Naive thymus-derived CD8-positive, alpha-beta T cell (primary cell): Measurements from ENCODE around the gene BTG4. TPM values are rescaled to one million over a fixed set of nuclear protein-coding genes. Genes with fewer than 3 reads are reported as not detected.

Source experiments
- ATAC-seq, 2 donors: fragments of 150-1000 bp; cut with Tn5 transposase in 1 of 2; sonication (Bioruptor Pico), chemical (Tn5 transposase) in 1 of 2; 1 replicate in 1 of 2; 2 replicates in 1 of 2; pipeline ENCODE4 v1.10.0; 2021; ENCODE audit warnings: mild to moderate bottlenecking in 2 of 2, moderate library complexity in 2 of 2
- POLR2A ChIA-PET: fragments of 350-600 bp; sonication (Branson Sonifier 250); formaldehyde crosslinking; loops from one replicate; lab custom pipeline; 2021; ENCODE audit warnings: antibody characterized with exemption; lab: Charles Lee
- DNase-seq, 10 donors: peaks; one replicate each; pipeline versions ENCODE4 v3.0.0 to v3.0.0-alpha.2; 2020 to 2022
- H3K27ac Mint-ChIP-seq, 10 donors: one replicate each; pipeline ENCODE4 v1.8.0; 2020 to 2022; ENCODE audit warnings: mild to moderate bottlenecking in 10 of 10, mixed read lengths in 10 of 10, moderate library complexity in 4 of 10, inconsistent platforms in 1 of 10
- H3K27me3 Mint-ChIP-seq, 5 donors: one replicate each; pipeline ENCODE4 v1.8.0; 2021 to 2022; ENCODE audit warnings: mixed read lengths in 5 of 5
- H3K36me3 Mint-ChIP-seq, 3 donors: one replicate each; pipeline ENCODE4 v1.8.0; 2020 to 2022; ENCODE audit warnings: mixed read lengths in 3 of 3, mild to moderate bottlenecking in 2 of 3, inconsistent platforms in 1 of 3
- H3K4me1 Mint-ChIP-seq, 4 donors: one replicate each; pipeline ENCODE4 v1.8.0; 2021 to 2022; ENCODE audit warnings: mixed read lengths in 4 of 4
- H3K4me3 Mint-ChIP-seq, 10 donors: one replicate each; pipeline ENCODE4 v1.8.0; 2020 to 2022; ENCODE audit warnings: mild to moderate bottlenecking in 10 of 10, mixed read lengths in 10 of 10, moderate library complexity in 6 of 10, inconsistent platforms in 1 of 10
- H3K9me3 Mint-ChIP-seq, 9 donors: one replicate each; pipeline ENCODE4 v1.8.0; 2020 to 2022; ENCODE audit warnings: mixed read lengths in 9 of 9, mild to moderate bottlenecking in 3 of 9, inconsistent platforms in 1 of 9, moderate library complexity in 1 of 9
- microRNA-seq: library from miRNA; unstranded; fragments of <30 nt; microRNA quantifications from one replicate; pipeline ENCODE4 v1.2.0, GENCODE V29; 2022; ENCODE audit warnings: borderline microRNAs expressed
- polyA plus RNA-seq, 3 donors: library from polyadenylated mRNA; unstranded; fragments of 300-500 nt; fragmentation: Illumina TruSeq; gene quantifications; one replicate each; pipeline ENCODE4 v1.2.3, GENCODE V29; 2021
- total RNA-seq, 8 experiments: library from RNA in 2 of 8; stranded (reverse) in 2 of 8; gene quantifications; one replicate each; pipeline ENCODE4 v1.2.3 and lab custom pipeline; 2021 to 2026

The BTG4 gene
- total and polyA plus RNA-seq, 5 experiments from 2014 or later = not detected

GRCh38 chr11:111447931-111448330 lies 64.3 kb downstream of the BTG4 start:
- Mint-ChIP-seq H3K27me3 (peaks cover 0 to 2% (median 0%) of the 10 kb centered on the region in 5 donors), H3K36me3 (no peaks in the 10 kb centered on the region), H3K9me3 (no peaks in the 10 kb centered on the region), H3K4me1 (peaks cover 9 to 16% (median 13%) of the 10 kb centered on the region in 4 donors), H3K4me3 (no peak overlapping the region), H3K27ac (peak overlapping the region in 3 of 10 donors; percentile 22 to 46 (median 40))
- POLR2A ChIA-PET = no interaction called here
- DNase-seq (no peak), ATAC-seq (no peak)

- Mint-ChIP-seq H3K9me3 (no peaks in the 10 kb centered on the region), H3K27me3 (no peaks in the 10 kb centered on the region), H3K27ac (peak overlapping the region in 6 of 10 donors; percentile 3 to 90 (median 27)), H3K36me3 (no peaks in the 10 kb centered on the region), H3K4me1 (peaks cover 9 to 16% (median 13%) of the 10 kb centered on the region in 4 donors), H3K4me3 (no peak overlapping the region)
- DNase-seq (no peak), ATAC-seq (no peak)
- POLR2A ChIA-PET = interaction anchor here (1.0 to 1.2 kb wide), 3 partner anchors 9 to 164 kb away, joined by 3 to 4 read pairs (median 3); no protein-coding TSS in a partner anchor
These were observed 65.1 kb downstream of the BTG4 start for GRCh38 chr11:111447112-111447471.

- H3K4me1 Mint-ChIP-seq = peaks cover 9 to 16% (median 13%) of the 10 kb centered on the region in 4 donors
- peak; percentile 99 for ATAC-seq
- peak; percentile 39 to 95 (median 78) for DNase-seq
- peak overlapping the region; percentile 1 to 90 (median 34) for H3K27ac Mint-ChIP-seq
- POLR2A ChIA-PET = interaction anchor here (1.0 to 1.2 kb wide), 3 partner anchors 9 to 164 kb away, joined by 3 to 4 read pairs (median 3); no protein-coding TSS in a partner anchor
- H3K27me3 Mint-ChIP-seq = no peaks in the 10 kb centered on the region
- peak overlapping the region in 8 of 10 donors; percentile 1 to 67 (median 19) for H3K4me3 Mint-ChIP-seq
- H3K36me3 Mint-ChIP-seq = no peaks in the 10 kb centered on the region
- H3K9me3 Mint-ChIP-seq = no peaks in the 10 kb centered on the region
These were observed 65.6 kb downstream of the BTG4 start for GRCh38 chr11:111446404-111447111.

- Mint-ChIP-seq H3K27me3 (no peaks in the 10 kb centered on the region), H3K9me3 (no peaks in the 10 kb centered on the region), H3K4me1 (peaks cover 9 to 16% (median 13%) of the 10 kb centered on the region in 4 donors), H3K36me3 (no peaks in the 10 kb centered on the region), H3K27ac (peak overlapping the region in 9 of 10 donors; percentile 1 to 82 (median 47)), H3K4me3 (no peak overlapping the region)
- no peak for ATAC-seq
- no peak for DNase-seq
- POLR2A ChIA-PET = no interaction called here
These were observed 66.6 kb downstream of the BTG4 start for GRCh38 chr11:111445586-111445985.

Small RNA genes within 50 kb of the gene (microRNA-seq; reads per million reads assigned to microRNA genes)
- 1.7 reads per million for gene MIR34B
- 1.0 reads per million for gene MIR34C

Other genes starting within 250 kb of the BTG4 start
- not detected for gene POU2AF3, start 213.8 kb downstream of the BTG4 start, total RNA-seq
- gene POU2AF3, start 213.8 kb downstream of the BTG4 start, polyA plus RNA-seq = not detected
- gene POU2AF1, start 133.1 kb downstream of the BTG4 start, total RNA-seq = 1 to 10 TPM; 4.4 to 7.2 TPM
- under 1 TPM; 0.12 to 0.41 (median 0.24) TPM for gene POU2AF1, start 133.1 kb downstream of the BTG4 start, polyA plus RNA-seq
- gene HOATZ, start 2.4 kb upstream of the BTG4 start, total RNA-seq = not detected
- not detected for gene HOATZ, start 2.4 kb upstream of the BTG4 start, polyA plus RNA-seq
- 1 to 10 TPM; 1.2 to 1.4 TPM for gene LAYN, start 28.3 kb upstream of the BTG4 start, total RNA-seq
- gene LAYN, start 28.3 kb upstream of the BTG4 start, polyA plus RNA-seq = 1 to 10 TPM in 2 of 3 donors, under 1 TPM in 1; 0.45 to 1.6 (median 1.4) TPM
- 10 to 100 TPM; 11.1 to 11.6 TPM for gene SIK2, start 90.1 kb upstream of the BTG4 start, total RNA-seq
- gene SIK2, start 90.1 kb upstream of the BTG4 start, polyA plus RNA-seq = under 1 TPM; 0.14 to 0.33 (median 0.16) TPM